AML-193 (cell line): Measurements from ENCODE around the gene CHAD.
A peak's percentile ranks its signal among the peaks of the same experiment; 100 is the strongest.
"Not testable (repeated sequence)": the region's sequence is repeated elsewhere in the genome, so short reads cannot be mapped to it uniquely, and the experiment has no call there.

Source experiments
- DNase-seq, 2 experiments: peaks; one replicate each; lab custom pipeline; 2025; lab: John Stamatoyannopoulos, UW

Gene CHAD

DNA sequence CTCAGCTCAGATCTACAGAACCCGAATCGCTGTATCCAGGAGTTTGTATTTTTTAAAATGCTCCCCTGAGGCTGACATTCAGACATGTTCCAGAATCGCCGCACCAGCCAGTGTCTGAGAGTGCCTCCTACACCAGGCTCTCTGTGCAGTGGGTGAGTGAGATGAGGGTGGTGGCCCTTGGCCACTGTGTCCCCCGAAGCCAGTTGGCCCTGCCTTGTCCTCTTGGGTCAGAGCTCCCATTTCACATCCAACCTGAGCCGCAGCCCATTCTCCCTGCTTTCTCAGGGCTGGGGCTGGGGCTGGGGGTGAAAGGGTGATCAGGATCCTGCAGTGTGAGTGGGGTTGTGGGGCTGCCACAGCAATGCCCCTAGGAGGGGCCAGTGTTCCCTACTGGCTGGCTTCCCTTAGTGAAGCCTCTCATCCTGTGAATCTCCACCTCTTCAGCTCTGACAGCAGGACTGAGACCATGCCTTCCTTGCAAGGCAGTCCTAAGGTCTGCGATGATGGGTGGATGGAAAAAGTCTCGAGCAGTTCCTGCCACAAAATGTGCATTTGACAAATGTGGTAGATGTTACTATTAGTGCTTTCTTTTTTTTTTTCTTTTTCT lies 26.6 kb upstream of the CHAD start:
- DNase-seq, result no peak

- DNase-seq, result no peak
These were observed 25.1 kb upstream of the CHAD start for GRCh38 chr17:50493744-50494143.

DNA sequence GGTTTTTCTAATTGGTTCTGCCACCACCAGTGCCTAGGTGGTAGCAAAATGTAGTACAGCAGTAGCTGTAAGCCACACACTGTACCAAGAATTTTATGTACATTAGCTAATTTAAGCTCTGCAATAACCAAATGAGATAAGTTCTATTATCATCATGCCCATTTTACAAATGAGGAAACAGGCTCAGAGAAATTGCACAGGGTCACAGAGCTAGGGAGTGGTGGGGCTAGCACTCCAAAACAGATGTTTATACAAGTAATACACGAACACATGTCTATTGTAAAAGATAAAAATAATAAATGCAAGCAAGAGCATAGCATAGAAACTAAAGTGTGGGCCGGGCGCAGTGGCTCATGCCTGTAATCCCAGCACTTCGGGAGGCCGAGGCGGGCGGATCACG lies 23.5 kb upstream of the CHAD start:
- no peak for DNase-seq

DNA sequence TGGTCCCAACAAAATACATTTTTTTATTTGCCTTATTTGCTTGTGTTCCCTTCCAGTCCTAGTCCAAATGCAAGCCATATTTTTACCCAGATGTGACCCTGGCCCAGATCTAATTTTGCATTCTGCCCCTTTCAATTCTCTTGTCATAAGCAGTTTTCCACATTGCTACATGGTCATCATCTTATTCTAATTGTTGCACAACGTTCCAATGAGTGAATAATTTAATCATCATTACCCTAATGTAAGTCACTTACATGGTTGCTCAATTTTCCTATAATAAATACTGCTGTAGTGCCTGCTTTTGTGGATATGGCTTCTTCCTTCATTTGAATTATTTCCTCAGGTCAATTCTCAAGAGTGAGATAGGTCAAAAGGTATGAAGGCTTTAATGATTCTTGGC lies 22.8 kb upstream of the CHAD start:
- no peak for DNase-seq

GRCh38 chr17:50488880-50489279 lies 20.2 kb upstream of the CHAD start:
- DNase-seq, result no peak

DNA sequence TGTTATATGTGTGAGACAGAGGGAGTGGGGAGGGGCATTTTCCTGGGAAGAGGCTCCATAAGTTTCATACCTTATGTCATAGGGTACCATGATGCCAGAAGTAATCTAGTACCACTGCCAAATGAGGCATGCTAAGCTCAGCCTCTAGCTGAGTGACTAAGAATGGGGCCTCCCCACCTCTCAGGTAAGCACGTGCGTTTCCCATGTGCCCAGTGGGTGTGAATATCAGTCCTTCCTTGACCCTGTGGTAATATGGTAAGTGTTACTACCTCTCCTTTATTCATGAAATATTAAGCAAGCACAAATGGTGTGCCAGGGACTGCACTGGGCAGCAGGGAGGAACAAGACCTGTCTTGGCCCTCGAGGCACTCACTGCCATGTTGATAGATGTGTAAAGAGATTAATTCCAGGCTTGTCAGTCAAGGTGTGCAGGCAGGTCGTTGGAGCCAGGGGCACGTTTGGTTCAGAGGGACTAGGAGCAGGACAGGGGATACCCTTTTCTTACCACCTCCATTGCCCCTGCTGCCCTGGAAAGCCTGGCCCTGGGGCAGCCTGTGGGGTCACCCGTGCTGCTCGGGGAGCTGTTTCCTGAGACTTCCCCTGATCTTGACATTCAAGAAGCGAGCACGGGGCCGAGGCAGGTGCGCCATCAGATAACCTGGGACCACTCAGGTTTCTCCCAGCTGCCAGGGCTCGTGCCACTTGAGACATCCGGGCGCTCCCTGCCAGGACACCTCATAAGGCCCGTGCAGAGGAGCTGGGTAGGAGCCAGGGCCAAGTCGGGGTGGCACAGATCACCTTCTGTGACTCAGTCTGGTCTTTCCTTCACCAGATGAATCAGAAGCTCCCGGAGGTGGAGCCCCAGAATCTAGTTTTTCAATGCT lies 18.8 kb upstream of the CHAD start:
- DNase-seq, result no peak

DNA sequence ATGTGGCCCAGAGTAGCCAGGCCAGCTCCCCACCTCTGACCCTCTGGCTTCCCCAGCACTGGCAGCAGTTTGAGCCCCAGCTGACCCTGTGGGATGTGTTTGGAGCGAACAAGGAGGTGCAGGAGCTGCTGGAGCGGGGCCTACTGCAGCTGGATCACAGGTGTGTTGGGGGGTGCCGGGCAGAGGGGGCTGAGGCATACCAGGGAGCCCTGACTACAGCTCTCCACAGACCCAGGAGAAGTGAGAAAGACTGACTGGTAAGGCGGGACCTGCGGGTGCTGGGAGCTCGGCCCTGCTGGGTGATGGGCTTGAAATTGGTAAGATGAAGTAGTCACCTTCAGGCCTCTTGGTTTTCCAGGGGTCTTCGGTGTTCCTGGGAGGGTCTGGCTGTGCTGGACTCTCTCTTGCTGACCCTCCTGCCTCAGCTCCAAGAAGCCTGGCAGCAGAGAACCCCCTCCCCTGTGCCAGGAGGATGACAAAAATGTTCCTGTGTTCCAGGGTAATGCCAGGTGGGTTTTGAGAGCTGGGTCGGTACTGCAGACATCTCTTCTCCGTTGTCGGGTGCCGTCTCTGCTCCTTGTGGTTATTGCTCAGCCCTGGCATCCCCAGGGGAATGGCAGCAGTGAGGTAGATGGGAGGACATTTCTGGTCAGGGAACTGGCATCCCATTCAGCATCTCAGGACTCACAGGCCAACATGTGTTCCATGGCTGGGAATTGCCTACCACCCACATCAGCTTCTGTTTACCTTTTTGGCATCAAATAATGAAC lies 15.9 kb upstream of the CHAD start:
- DNase-seq, result no peak

DNA sequence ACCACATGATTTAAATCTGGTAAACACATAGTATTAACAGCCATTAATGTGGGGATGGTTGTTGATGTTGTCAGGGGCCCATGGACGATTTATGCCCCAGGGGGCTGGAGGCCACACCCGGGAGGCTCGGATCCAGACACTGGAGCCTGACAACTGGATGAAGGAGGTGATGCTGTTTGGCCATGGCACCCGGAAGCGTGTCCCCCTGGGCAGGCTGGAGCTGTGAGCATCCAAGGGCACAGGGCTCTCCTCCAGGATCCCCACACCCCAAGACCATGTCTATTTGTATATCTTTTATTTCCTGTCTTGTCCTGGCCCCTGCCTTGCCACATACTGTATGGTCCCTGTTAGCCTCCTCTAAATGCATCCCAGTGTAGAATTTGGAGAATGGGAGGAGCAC lies 14.6 kb upstream of the CHAD start:
- no peak for DNase-seq

GRCh38 chr17:50482516-50482915 lies 13.8 kb upstream of the CHAD start:
- peak; percentile 88 to 90 for DNase-seq

DNA sequence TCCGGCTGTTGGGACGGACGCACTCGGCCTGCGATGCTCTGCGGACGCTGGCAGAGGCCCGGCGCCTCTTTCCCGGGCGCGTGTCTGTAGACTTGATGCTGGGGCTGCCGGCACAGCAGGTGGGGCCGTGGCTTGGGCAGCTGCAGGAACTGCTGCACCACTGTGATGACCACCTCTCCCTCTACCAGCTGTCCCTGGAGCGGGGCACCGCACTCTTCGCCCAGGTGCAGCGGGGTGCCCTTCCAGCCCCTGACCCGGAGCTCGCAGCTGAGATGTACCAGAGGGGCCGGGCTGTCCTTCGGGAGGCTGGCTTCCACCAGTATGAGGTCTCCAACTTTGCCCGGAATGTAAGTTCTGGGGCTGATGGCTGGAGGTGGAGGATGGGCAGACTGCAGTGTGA lies 13.4 kb upstream of the CHAD start:
- no peak for DNase-seq

- DNase-seq, result no peak
These were observed 13.0 kb upstream of the CHAD start for GRCh38 chr17:50481648-50482047.

DNA sequence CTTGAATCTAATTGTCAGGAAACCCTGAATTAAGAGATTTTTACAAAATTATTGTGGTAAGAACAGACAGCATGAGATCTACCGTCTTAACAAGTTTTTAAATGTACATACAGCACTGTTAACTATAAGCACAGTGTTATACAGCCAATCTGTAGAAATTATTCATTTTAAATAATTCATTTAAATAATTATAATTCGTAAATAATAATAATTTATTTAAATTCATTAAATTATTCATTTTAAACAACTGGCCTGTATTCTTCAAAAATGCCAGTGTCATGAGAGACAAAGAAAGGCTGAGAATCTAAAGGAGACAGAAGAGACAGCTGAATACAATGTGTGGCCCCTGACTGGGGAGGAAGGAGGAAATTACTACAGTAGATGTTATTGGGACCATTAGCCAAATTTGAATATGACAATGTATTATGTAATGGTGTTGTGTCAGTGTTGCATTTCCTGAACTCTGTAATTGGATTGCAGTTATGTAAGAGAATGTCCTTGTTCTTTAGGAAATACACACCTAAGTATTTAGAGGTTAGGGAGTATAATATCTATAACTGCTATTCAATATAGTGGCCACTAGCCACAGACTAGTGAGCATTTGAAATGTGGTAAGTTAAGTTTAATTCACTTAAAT lies 12.3 kb upstream of the CHAD start:
- DNase-seq, result peak; percentile 69 to 75

- DNase-seq, result no peak
These were observed 11.6 kb upstream of the CHAD start for GRCh38 chr17:50480142-50480764.

- peak; percentile 82 to 92 for DNase-seq
These were observed 11.0 kb upstream of the CHAD start for GRCh38 chr17:50479522-50480141.

GRCh38 chr17:50478391-50479381 lies 10.0 kb upstream of the CHAD start, which contains the start of gene RSAD1:
TSS of gene RSAD1 (plus strand) at chr17:50478860. CDS start at chr17:50478885, 25 bp downstream.
- peak; percentile 89 to 93 for DNase-seq

DNA sequence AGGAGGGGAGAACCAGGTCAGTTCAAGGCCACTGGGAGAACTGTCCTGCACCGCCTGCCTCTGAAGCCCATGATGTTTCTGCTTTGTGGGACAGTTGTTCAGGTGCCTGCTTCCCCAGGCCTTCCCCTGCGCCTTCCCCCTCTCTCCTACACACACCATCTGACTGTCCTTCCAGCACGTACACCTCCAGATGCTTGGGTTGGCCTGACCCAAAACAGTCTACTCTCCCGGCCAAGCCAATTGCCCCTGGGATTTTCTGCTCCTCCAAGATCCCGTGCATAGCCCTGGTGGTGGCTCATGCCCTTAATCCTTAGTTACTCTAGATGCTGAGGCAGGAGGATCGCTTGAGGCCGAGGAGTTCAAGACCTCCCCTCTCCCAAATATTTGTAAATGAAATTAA lies 9.3 kb upstream of the CHAD start:
- DNase-seq, result no peak

DNA sequence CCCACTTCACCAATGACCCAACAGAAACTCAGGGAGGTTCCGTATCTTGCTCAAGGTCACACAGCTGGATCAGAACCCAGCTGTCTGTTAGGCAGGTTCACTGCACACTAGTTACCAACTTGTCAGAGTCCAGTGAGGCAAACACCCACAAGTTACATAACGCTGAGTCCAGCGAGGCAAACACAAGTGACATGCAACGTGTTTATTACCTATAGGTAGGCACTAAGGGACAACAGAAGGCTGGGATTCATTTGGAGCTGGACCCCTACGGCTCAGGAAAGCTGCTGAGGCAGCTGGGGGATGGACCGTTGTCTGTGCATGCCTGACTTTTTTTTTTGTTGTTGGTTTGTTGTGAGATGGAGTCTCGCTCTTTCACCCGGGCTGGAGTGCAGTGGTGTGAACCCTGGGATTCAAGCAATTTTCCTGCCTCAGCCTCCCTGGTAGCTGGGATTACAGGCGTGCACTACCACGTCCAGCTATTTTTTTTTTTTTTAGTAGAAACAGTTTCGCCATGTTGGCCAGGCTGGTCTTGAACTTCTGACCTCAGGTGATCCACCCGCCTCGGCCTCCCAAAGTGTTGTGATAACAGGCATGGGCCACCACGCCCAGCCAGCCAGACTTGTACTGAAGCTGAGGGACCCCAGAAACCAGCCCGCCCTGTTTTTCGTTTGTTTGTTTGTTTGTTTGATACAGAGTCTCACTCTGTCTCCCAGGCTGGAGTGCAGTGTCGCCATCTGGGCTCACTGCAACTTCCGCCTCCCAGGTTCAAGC lies 8.1 kb upstream of the CHAD start:
- no peak for DNase-seq

DNA sequence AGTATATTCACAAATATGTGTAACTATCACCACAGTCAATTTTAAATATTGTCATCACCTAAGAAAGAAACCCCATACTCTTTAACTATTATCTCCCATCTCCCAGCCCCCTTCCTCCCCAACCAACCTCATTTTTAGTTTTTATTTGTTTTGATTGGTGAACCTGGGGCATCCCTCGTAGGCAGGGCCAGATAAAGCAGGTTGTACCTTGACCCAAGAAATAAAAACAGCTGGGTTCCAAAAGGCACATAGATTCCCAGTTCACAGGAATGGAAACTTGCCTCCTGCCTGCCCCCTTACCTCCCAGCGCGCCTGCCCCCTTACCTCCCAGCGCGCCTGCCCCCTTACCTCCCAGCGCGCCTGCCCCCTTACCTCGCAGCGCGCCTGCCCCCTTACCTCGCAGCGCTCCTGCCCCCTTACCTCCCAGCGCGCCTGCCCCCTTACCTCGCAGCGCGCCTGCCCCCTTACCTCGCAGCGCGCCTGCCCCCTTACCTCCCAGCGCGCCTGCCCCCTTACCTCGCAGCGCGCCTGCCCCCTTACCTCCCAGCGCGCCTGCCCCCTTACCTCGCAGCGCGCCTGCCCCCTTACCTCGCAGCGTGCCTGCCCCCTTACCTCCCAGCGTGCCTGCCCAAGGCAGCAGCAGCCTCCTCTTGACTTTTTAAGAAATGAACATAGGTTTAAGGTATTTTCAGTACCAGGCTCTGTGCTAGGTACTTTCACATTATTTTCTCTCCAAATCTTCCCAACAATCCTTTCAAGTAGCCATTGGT lies 7.3 kb upstream of the CHAD start:
- not testable (repeated sequence) for DNase-seq

GRCh38 chr17:50475362-50475761 lies 6.7 kb upstream of the CHAD start:
- DNase-seq, result no peak
